H1 (cell line): ENCODE data around the gene DCTN1. TPM values are rescaled to one million over a fixed set of nuclear protein-coding genes. Genes with fewer than 3 reads are reported as not detected.

ENCODE experiments used
- CTCF ChIA-PET: fragments of 300-600 bp; sonication (Branson Sonifier 250); formaldehyde crosslinking; loops from one replicate; lab custom pipeline; 2021; ENCODE audit not compliant: partially characterized antibody; lab: Charles Lee
- POLR2A ChIA-PET: fragments of 300-600 bp; sonication (Branson Sonifier 250); formaldehyde crosslinking; loops from one replicate; lab custom pipeline; 2021; ENCODE audit warnings: inconsistent platforms; ENCODE audit not compliant: partially characterized antibody; lab: Charles Lee
- DNase-seq, 2 experiments: peaks; one replicate each; pipeline versions ENCODE4 v3.0.0 to v3.0.0-alpha.2; 2010 to 2022; ENCODE audit warnings: low spot score in 2 of 2, low read depth in 1 of 2, mixed read lengths in 1 of 2
- FAIRE-seq: peaks from 2 replicates; lab custom pipeline; 2011; peaks lifted over from hg19 to GRCh38; lab: Jason Lieb, UNC
- H2AFZ ChIP-seq: 2 replicates; pipeline ENCODE4 v1.8.1; 2012; ENCODE audit warnings: low read length, inconsistent platforms
- H2AK5ac ChIP-seq: 2 replicates; pipeline ENCODE4 v1.6.1; 2013; ENCODE audit warnings: low read depth, low read length
- H2BK120ac ChIP-seq: replicated peaks from 2 replicates; pipeline ENCODE3; 2013; ENCODE audit warnings: low read depth, low read length, inconsistent platforms
- H2BK12ac ChIP-seq: 2 replicates; pipeline ENCODE4 v1.6.1; 2013; ENCODE audit warnings: low read depth, low read length
- H2BK15ac ChIP-seq: 2 replicates; pipeline ENCODE4 v1.6.1; 2013; ENCODE audit warnings: low read length
- H2BK20ac ChIP-seq: 2 replicates; pipeline ENCODE4 v1.6.1; 2013; ENCODE audit warnings: low read length
- H2BK5ac ChIP-seq: 2 replicates; pipeline ENCODE4 v1.6.1; 2013; ENCODE audit warnings: low read depth, low read length
- H3K14ac ChIP-seq: 2 replicates; pipeline ENCODE4 v1.6.1; 2013; ENCODE audit warnings: inconsistent platforms; ENCODE audit not compliant: insufficient read length
- H3K18ac ChIP-seq: 2 replicates; pipeline ENCODE4 v1.6.1; 2013; ENCODE audit warnings: low read length; ENCODE audit errors: extremely low read depth
- H3K23ac ChIP-seq: 2 replicates; pipeline ENCODE4 v1.6.1; 2013; ENCODE audit warnings: inconsistent platforms; ENCODE audit not compliant: insufficient read length
- H3K23me2 ChIP-seq: 2 replicates; pipeline ENCODE4 v1.6.1; 2013; ENCODE audit warnings: low read depth, low read length
- H3K27ac ChIP-seq: 2 replicates; pipeline ENCODE4 v1.6.1; 2011; ENCODE audit warnings: low read depth, low read length, inconsistent platforms
- H3K27me3 ChIP-seq, 4 experiments: replicated peaks in 1 of 4; 1 replicate in 1 of 4; 2 replicates in 3 of 4; pipeline versions ENCODE4 v1.6.1 to v1.8.1; 2011 to 2013; ENCODE audit warnings: low read length in 3 of 4, mild to moderate bottlenecking in 3 of 4, inconsistent platforms in 2 of 4, mixed read lengths in 2 of 4, moderate library complexity in 1 of 4; ENCODE audit not compliant: control insufficient read depth in 3 of 4, insufficient read depth in 3 of 4; ENCODE audit errors: extremely low read depth in 1 of 4
- H3K36me3 ChIP-seq, 4 experiments: 2 replicates each; pipeline versions ENCODE4 v1.6.1 to v1.8.1; 2011 to 2013; ENCODE audit warnings: mild to moderate bottlenecking in 4 of 4, low read length in 3 of 4, moderate library complexity in 2 of 4, control low read depth in 1 of 4, inconsistent platforms in 1 of 4; ENCODE audit not compliant: insufficient read depth in 4 of 4, control insufficient read depth in 2 of 4
- H3K4ac ChIP-seq: replicated peaks from 2 replicates; pipeline ENCODE3; 2013; ENCODE audit warnings: low read length, low read depth, mixed read lengths, inconsistent platforms; ENCODE audit not compliant: insufficient read length
- H3K4me1 ChIP-seq, 4 experiments: replicated peaks in 1 of 4; 1 replicate in 1 of 4; 2 replicates in 3 of 4; pipeline versions ENCODE4 v1.6.1 to v1.8.1; 2011 to 2013; ENCODE audit warnings: low read length in 3 of 4, inconsistent platforms in 2 of 4, mixed read lengths in 1 of 4; ENCODE audit not compliant: insufficient read depth in 4 of 4, control insufficient read depth in 3 of 4
- H3K4me2 ChIP-seq, 2 experiments: 2 replicates each; pipeline versions ENCODE4 v1.6.1 to v1.8.1; 2011 to 2013; ENCODE audit warnings: low read depth in 2 of 2, low read length in 2 of 2, control low read depth in 1 of 2, inconsistent platforms in 1 of 2, mild to moderate bottlenecking in 1 of 2; ENCODE audit not compliant: insufficient read depth in 1 of 2
- H3K4me3 ChIP-seq, 4 experiments: fragments of 200-600, 300-600 bp in 1 of 4; sonication (generic), shearing (Covaris generic), sonication (Bioruptor Twin) in 1 of 4; 2 replicates each; pipeline versions ENCODE4 v1.5.1 to v1.8.1; 2011 to 2016; ENCODE audit warnings: low read length in 4 of 4, low read depth in 3 of 4, control low read depth in 2 of 4, inconsistent platforms in 2 of 4, mild to moderate bottlenecking in 2 of 4, mixed read lengths in 1 of 4, moderate library complexity in 1 of 4; ENCODE audit not compliant: insufficient read depth in 2 of 4; ENCODE audit errors: extremely low read depth in 1 of 4
- H3K56ac ChIP-seq: replicated peaks from 2 replicates; pipeline ENCODE3; 2013; ENCODE audit warnings: low read depth, mild to moderate bottlenecking, mixed read lengths, low read length, inconsistent platforms; ENCODE audit not compliant: insufficient read length
- H3K79me1 ChIP-seq: 2 replicates; pipeline ENCODE4 v1.6.1; 2013; ENCODE audit warnings: low read depth, low read length, control low read depth
- H3K79me2 ChIP-seq, 2 experiments: 2 replicates each; pipeline versions ENCODE4 v1.6.1 to v1.8.1; 2012 to 2013; ENCODE audit warnings: low read length in 2 of 2, mild to moderate bottlenecking in 2 of 2, inconsistent platforms in 1 of 2; ENCODE audit not compliant: insufficient read depth in 2 of 2, control insufficient read depth in 1 of 2
- H3K9ac ChIP-seq, 4 experiments: replicated peaks in 1 of 4; 1 replicate in 1 of 4; 2 replicates in 3 of 4; pipeline versions ENCODE4 v1.6.1 to v1.8.1; 2011 to 2013; ENCODE audit warnings: low read depth in 3 of 4, low read length in 3 of 4, control low read depth in 2 of 4, mild to moderate bottlenecking in 2 of 4, moderate library complexity in 2 of 4, inconsistent platforms in 1 of 4; ENCODE audit errors: extremely low read depth in 1 of 4
- H3K9me3 ChIP-seq, 2 experiments: 2 replicates each; pipeline versions ENCODE4 v1.6.1 to v1.8.1; 2012 to 2013; ENCODE audit warnings: mild to moderate bottlenecking in 2 of 2, moderate library complexity in 2 of 2, control low read depth in 1 of 2, inconsistent platforms in 1 of 2, low read depth in 1 of 2, low read length in 1 of 2, mixed read lengths in 1 of 2; ENCODE audit not compliant: insufficient read depth in 2 of 2
- H4K20me1 ChIP-seq, 2 experiments: replicated peaks in 1 of 2; 2 replicates each; pipeline versions ENCODE3 to v1.8.1; 2011 to 2013; ENCODE audit warnings: inconsistent platforms in 2 of 2, low read length in 2 of 2, mild to moderate bottlenecking in 1 of 2; ENCODE audit not compliant: insufficient read depth in 2 of 2, control insufficient read depth in 1 of 2
- H4K5ac ChIP-seq: 2 replicates; pipeline ENCODE4 v1.6.1; 2013; ENCODE audit warnings: low read length, low read depth, mixed read lengths, inconsistent platforms; ENCODE audit not compliant: insufficient read length
- H4K8ac ChIP-seq: 2 replicates; pipeline ENCODE4 v1.8.0; 2013; ENCODE audit warnings: mild to moderate bottlenecking, moderate library complexity, low read length, inconsistent platforms; ENCODE audit not compliant: insufficient read depth; ENCODE audit errors: extremely low read depth
- H4K91ac ChIP-seq: replicated peaks from 2 replicates; pipeline ENCODE3; 2013; ENCODE audit warnings: low read length, mixed read lengths, inconsistent platforms; ENCODE audit not compliant: insufficient read length
- EZH2 ChIP-seq: fragments of 200-600 bp; sonication (generic); IDR thresholded peaks from 2 replicates; pipeline ENCODE4 v1.7.1; 2012; ENCODE audit warnings: low read depth, mild to moderate bottlenecking, moderate library complexity, low read length, inconsistent platforms; ENCODE audit not compliant: severe bottlenecking
- FOSL1 ChIP-seq: IDR thresholded peaks from 2 replicates; pipeline ENCODE4 v1.6.1; 2011; ENCODE audit warnings: mild to moderate bottlenecking, low read depth, low read length, moderate library complexity; ENCODE audit not compliant: insufficient read depth
- HDAC2 ChIP-seq, 2 experiments: fragments of 300-600 bp in 1 of 2; sonication (generic) in 1 of 2; IDR thresholded peaks; 2 replicates each; pipeline ENCODE4 v1.6.1; 2011 to 2012; ENCODE audit warnings: low read depth in 2 of 2, low read length in 2 of 2, mild to moderate bottlenecking in 2 of 2, moderate library complexity in 2 of 2, borderline replicate concordance in 1 of 2, inconsistent platforms in 1 of 2
- KDM4A ChIP-seq: IDR thresholded peaks from one replicate; pipeline ENCODE4 v1.7.1; 2012; ENCODE audit warnings: low read depth, mild to moderate bottlenecking, moderate library complexity, low read length, inconsistent platforms; ENCODE audit not compliant: severe bottlenecking
- PHF8 ChIP-seq: fragments of 200-600 bp; sonication (generic); conservative IDR thresholded peaks from 2 replicates; pipeline ENCODE4 v1.7.1; 2012; ENCODE audit warnings: low read depth, mild to moderate bottlenecking, inconsistent platforms, low read length, moderate library complexity
- POU5F1 ChIP-seq: IDR thresholded peaks from 2 replicates; pipeline ENCODE4 v1.6.1; 2011; ENCODE audit warnings: low read depth, mild to moderate bottlenecking, low read length, moderate library complexity
- RFX5 ChIP-seq: IDR thresholded peaks from 2 replicates; pipeline ENCODE4 v1.6.1; 2011; ENCODE audit warnings: low read depth, low read length, improper control_type of control experiment, borderline replicate concordance
- SAP30 ChIP-seq: fragments of 300-600 bp; sonication (generic); IDR thresholded peaks from 2 replicates; pipeline ENCODE4 v1.7.1; 2012; ENCODE audit warnings: low read length, moderate library complexity, mild to moderate bottlenecking, inconsistent platforms; ENCODE audit not compliant: insufficient read depth, insufficient replicate concordance
- SP2 ChIP-seq: IDR thresholded peaks from 2 replicates; pipeline ENCODE4 v1.6.1; 2012; ENCODE audit warnings: mild to moderate bottlenecking, low read length, inconsistent platforms
- SUZ12 ChIP-seq: fragments of 200-600 bp; sonication (generic); IDR thresholded peaks from 2 replicates; pipeline ENCODE4 v1.6.1; 2012; ENCODE audit warnings: mild to moderate bottlenecking, inconsistent platforms, low read length, moderate library complexity, mixed read lengths
- YY1 ChIP-seq: IDR thresholded peaks from 2 replicates; pipeline ENCODE4 v1.6.1; 2011; ENCODE audit warnings: low read depth, mild to moderate bottlenecking, low read length
- WGBS, 2 experiments: shearing (Covaris generic) in 1 of 2; methylation state at CpG; one replicate each; pipeline versions ENCODE4 v1.1.6 to v1.1.7; 2013 to 2015; ENCODE audit warnings: low lambda C conversion rate in 2 of 2, mixed read lengths in 2 of 2, inconsistent platforms in 1 of 2, low coverage in 1 of 2, missing lambda C conversion rate in 1 of 2; ENCODE audit not compliant: insufficient replicate concordance in 2 of 2, insufficient coverage in 1 of 2, insufficient read length in 1 of 2; ENCODE audit errors: extremely low coverage in 1 of 2, missing lambda C conversion rate in 1 of 2; 5-methylcytosine and 5-hydroxymethylcytosine counted together
- polyA plus RNA-seq, 7 experiments: library from polyadenylated mRNA; depleted of rRNA in 3 of 7; stranded (reverse) in 5 of 7; unstranded in 2 of 7; fragments of >200 nt in 5 of 7; fragments of 200-250 nt in 2 of 7; gene quantifications; 1 replicate in 5 of 7; 2 replicates in 1 of 7; 4 replicates in 1 of 7; pipeline versions ENCODE4 v1.2.1 to v1.2.3, GENCODE V29; 2011 to 2013; ENCODE audit warnings: missing spikeins in 2 of 7, mixed read lengths in 2 of 7
- total RNA-seq: library from RNA; stranded (reverse); fragmentation: NEBNext Ultra II Directional; extraction: Animal tissue kit (Norgen Biotek cat#: 25700); gene quantifications from 2 replicates; pipeline ENCODE4 v1.2.1, GENCODE V29; 2021

Gene DCTN1
- total and polyA plus RNA-seq, 2 of the 8 experiments (the other 6 are each of a cell fraction or from before 2014, with no cell fraction given) = 105 to 162 TPM

- H3K27ac ChIP-seq = no peak overlapping the region
- no peak overlapping the region for H3K4me3 ChIP-seq
- DNase-seq = no peak
- H3K23ac ChIP-seq = no peak overlapping the region
- H3K9me3 ChIP-seq = no peaks in the 10 kb centered on the region
- no peak overlapping the region for H2AK5ac ChIP-seq
- WGBS, 2 experiments = 79% methylated on average over 3 of the region's 3 CpGs; no CpG with 5 or more reads in 1 of the 2 experiments
- no peaks in the 10 kb centered on the region for H3K79me2 ChIP-seq
- no peak overlapping the region for H2BK120ac ChIP-seq
- H3K14ac ChIP-seq = no peak overlapping the region
- peaks cover 0 to 3% of the 10 kb centered on the region in 2 experiments for H4K20me1 ChIP-seq
- H3K56ac ChIP-seq = no peak overlapping the region
- ChIA-PET CTCF (interaction anchor here (0.7 to 6.9 kb wide), 21 partner anchors 9 to 135 kb away, joined by 3 to 98 read pairs (median 4); partner anchors contain the start of genes DCTN1 and SLC4A5), POLR2A (no interaction called here)
- H3K9ac ChIP-seq = no peak overlapping the region
- no peak overlapping the region for H4K91ac ChIP-seq
- H3K27me3 ChIP-seq = no peaks in the 10 kb centered on the region
- H3K4me1 ChIP-seq = peaks cover 0 to 4% (median 0%) of the 10 kb centered on the region in 4 experiments; a peak in 2 of 7 replicates
- H2BK15ac ChIP-seq = no peak overlapping the region
- peaks cover 20% of the 10 kb centered on the region; the same call in 1 of the 2 replicates for H3K23me2 ChIP-seq
- FAIRE-seq = no peak
- no peak overlapping the region for H2BK20ac ChIP-seq
- no peak overlapping the region for H4K5ac ChIP-seq
- no peak for TF ChIP-seq FOSL1
- TF ChIP-seq PHF8 = no peak
- no peak for TF ChIP-seq HDAC2 (IDR thresholded peaks at IDR 0.05; ENCODE audit: borderline replicate concordance in 1 of 2, low read depth in 2 of 2, low read length in 2 of 2)
- TF ChIP-seq KDM4A = no peak
- TF ChIP-seq POU5F1 = no peak
- no peak for TF ChIP-seq YY1
- TF ChIP-seq SP2 = no peak
- no peak for TF ChIP-seq EZH2
- TF ChIP-seq RFX5 = no peak
- TF ChIP-seq SAP30 = no peak
- no peak for TF ChIP-seq SUZ12
- no peak overlapping the region for H2BK5ac ChIP-seq
- H3K36me3 ChIP-seq = no peaks in the 10 kb centered on the region; a peak in 2 of 8 replicates
- H2BK12ac ChIP-seq = no peak overlapping the region
- no peak overlapping the region for H3K4me2 ChIP-seq
- no peak overlapping the region for H3K18ac ChIP-seq
- no peak overlapping the region for H3K4ac ChIP-seq
- H2AFZ ChIP-seq = no peak overlapping the region
- no peaks in the 10 kb centered on the region for H3K79me1 ChIP-seq
- no peak overlapping the region for H4K8ac ChIP-seq
Observed at GRCh38 chr2:74332550-74333174, 47.4 kb downstream of the DCTN1 start.
